Calu3 (cell line): ENCODE data around the gene USP5. TPM values are rescaled to one million over a fixed set of nuclear protein-coding genes. Genes with fewer than 3 reads are reported as not detected.

Experiments used
- BruUV-seq: library from RNA; stranded (reverse); fragments of 400-500 nt; replicated peaks from 2 replicates; lab custom pipeline; 2021; lab: Mats Ljungman, UMichigan
- CTCF ChIA-PET: fragments of 300-600 bp; sonication (Branson Sonifier 250); formaldehyde crosslinking; loops from one replicate; lab custom pipeline; 2022; ENCODE audit warnings: antibody characterized with exemption; lab: Charles Lee
- DNase-seq: peaks from one replicate; pipeline ENCODE4 v3.0.0; 2022
- H3K27ac Mint-ChIP-seq: one replicate; pipeline ENCODE4 v1.8.0; 2022; ENCODE audit warnings: mixed read lengths; ENCODE audit not compliant: unreplicated experiment
- H3K27me3 Mint-ChIP-seq: one replicate; pipeline ENCODE4 v1.8.0; 2022; ENCODE audit warnings: mixed read lengths; ENCODE audit not compliant: unreplicated experiment
- H3K36me3 Mint-ChIP-seq: one replicate; pipeline ENCODE4 v1.8.0; 2022; ENCODE audit warnings: mild to moderate bottlenecking, moderate library complexity, mixed read lengths; ENCODE audit not compliant: insufficient read depth, unreplicated experiment
- H3K4me1 Mint-ChIP-seq: one replicate; pipeline ENCODE4 v1.8.0; 2022; ENCODE audit warnings: mild to moderate bottlenecking, low read depth, mixed read lengths; ENCODE audit not compliant: unreplicated experiment
- H3K4me3 Mint-ChIP-seq: one replicate; pipeline ENCODE4 v1.8.0; 2022; ENCODE audit warnings: mild to moderate bottlenecking, low read depth, moderate library complexity, mixed read lengths; ENCODE audit not compliant: unreplicated experiment
- H3K9me3 Mint-ChIP-seq: one replicate; pipeline ENCODE4 v1.8.0; 2022; ENCODE audit warnings: low read depth, mixed read lengths; ENCODE audit not compliant: unreplicated experiment
- intact Hi-C: fragments of 100-400 bp; cut with micrococcal nuclease; formaldehyde crosslinking; loops from one replicate; pipeline ENCODE4 v1.10.0; 2022; ENCODE audit not compliant: unreplicated experiment
- total RNA-seq: library from RNA; stranded (reverse); gene quantifications from 2 replicates; pipeline ENCODE4 v1.2.3, GENCODE V29; 2022
- TF ChIP-seq, protein P1 (sequence below): fragments of 200-600 bp; IDR thresholded peaks from one replicate; pipeline ENCODE4 v1.8.0; 2022; ENCODE audit warnings: antibody characterized with exemption; ENCODE audit not compliant: unreplicated experiment

The USP5 gene
- total RNA-seq, 1 experiment from 2014 or later: 128 TPM

DNA sequence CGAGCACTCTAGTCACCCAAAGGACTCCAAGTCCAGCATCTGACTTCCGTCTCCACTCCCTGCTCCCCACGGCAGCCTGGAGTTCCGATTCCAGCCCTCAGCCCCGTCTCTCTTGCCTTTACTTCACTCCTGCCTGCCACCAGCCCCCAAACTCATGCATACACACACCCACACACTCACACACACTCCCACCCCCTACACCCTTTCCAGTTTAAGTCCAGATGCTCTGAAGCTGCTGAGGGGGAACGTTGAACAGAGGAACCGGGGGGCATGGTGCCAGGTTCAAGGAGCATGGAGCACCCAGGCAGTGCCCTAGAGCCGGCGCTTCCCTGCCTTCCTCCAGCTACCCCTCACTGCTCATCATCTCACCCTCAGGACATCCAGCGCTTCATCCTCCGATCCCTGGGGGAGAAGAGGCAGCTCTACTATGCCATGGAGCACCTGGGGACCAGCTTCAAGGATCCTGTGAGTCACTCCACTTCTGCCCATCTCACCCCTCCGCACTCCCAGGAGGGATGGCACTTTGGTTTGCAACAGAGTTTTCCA, 20.4 kb upstream of the USP5 start:
- DNase-seq: no peak
- no peak overlapping the region for H3K4me3 Mint-ChIP-seq
- no TSS peak for BruUV-seq
- no peaks in the 10 kb centered on the region for H3K9me3 Mint-ChIP-seq
- H3K4me1 Mint-ChIP-seq: peaks cover 29% of the 10 kb centered on the region
- TF ChIP-seq, protein P1, sequence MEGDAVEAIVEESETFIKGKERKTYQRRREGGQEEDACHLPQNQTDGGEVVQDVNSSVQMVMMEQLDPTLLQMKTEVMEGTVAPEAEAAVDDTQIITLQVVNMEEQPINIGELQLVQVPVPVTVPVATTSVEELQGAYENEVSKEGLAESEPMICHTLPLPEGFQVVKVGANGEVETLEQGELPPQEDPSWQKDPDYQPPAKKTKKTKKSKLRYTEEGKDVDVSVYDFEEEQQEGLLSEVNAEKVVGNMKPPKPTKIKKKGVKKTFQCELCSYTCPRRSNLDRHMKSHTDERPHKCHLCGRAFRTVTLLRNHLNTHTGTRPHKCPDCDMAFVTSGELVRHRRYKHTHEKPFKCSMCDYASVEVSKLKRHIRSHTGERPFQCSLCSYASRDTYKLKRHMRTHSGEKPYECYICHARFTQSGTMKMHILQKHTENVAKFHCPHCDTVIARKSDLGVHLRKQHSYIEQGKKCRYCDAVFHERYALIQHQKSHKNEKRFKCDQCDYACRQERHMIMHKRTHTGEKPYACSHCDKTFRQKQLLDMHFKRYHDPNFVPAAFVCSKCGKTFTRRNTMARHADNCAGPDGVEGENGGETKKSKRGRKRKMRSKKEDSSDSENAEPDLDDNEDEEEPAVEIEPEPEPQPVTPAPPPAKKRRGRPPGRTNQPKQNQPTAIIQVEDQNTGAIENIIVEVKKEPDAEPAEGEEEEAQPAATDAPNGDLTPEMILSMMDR: no peak
- CTCF ChIA-PET: interaction anchor here (1.2 to 1.6 kb wide), 3 partner anchors 10 to 20 kb away, joined by 3 to 6 read pairs (median 5); partner anchors contain the start of genes CDCA3, GPR162 and USP5
- H3K27me3 Mint-ChIP-seq: peaks cover 88% of the 10 kb centered on the region
- intact Hi-C loops: no loop called here
- peaks cover 16% of the 10 kb centered on the region for H3K36me3 Mint-ChIP-seq
- H3K27ac Mint-ChIP-seq: no peak overlapping the region

DNA sequence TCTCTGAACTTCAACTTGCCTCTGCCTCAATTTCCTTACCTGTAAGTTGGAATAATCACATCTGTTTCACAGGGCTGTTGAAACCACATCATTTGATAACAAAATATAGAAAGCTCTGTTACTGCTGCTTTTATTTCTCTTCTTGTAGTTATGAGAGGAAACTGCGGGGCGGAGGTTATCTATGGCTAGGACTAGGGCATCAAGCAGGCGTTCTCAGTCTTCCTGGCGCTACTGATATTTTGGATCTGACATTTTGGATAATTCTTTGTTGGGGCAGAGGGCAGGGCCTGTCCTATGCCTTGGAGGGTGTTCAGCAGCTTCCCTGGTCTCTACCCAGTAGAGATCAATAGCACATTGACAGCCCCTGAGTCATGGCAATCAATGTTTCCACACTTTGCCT, 19.8 kb upstream of the USP5 start:
- H3K27me3 Mint-ChIP-seq: peaks cover 88% of the 10 kb centered on the region
- H3K4me1 Mint-ChIP-seq: peaks cover 28% of the 10 kb centered on the region
- intact Hi-C loops: no loop called here
- no peak overlapping the region for H3K4me3 Mint-ChIP-seq
- H3K36me3 Mint-ChIP-seq: peaks cover 20% of the 10 kb centered on the region
- H3K9me3 Mint-ChIP-seq: no peaks in the 10 kb centered on the region
- TF ChIP-seq, protein P1: no peak
- BruUV-seq: no TSS peak
- no peak for DNase-seq
- no peak overlapping the region for H3K27ac Mint-ChIP-seq
- CTCF ChIA-PET: interaction anchor here (1.6 kb wide), 1 partner anchor 20 kb away, joined by 6 read pairs; the partner anchor contains the start of genes CDCA3 and USP5

DNA sequence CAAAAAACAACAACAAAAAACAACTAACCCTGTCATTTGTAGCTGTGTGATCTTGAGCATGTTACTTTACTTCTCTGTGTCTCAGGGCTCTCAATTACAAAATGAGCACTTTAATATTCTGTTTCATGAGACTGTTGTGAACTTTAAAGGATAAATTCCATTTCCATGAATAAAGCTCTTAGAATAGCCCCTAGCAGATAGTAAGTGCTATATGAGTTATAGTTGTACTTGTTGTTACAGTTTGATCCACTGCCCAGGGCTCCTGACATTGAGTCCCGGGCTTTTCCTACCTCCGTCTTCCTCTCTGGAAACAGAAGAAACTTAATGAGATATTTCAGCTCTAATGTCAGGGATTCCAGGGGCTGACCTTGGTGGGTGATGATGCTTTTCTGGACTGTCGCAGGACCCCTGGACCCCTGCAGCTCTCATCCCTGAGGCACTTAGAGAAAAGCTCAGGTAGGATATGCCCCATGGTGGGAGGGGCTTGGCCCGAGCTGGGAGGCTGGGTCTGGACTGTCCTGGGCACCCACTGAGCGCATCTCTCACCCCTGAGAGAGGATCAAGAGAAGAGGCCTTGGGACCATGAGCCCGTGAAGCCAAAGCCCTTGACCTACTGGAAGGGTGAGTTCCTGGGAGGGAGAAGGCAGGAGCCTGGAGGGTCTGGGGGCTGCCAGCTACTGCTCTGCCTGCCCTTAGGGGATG, 18.6 kb upstream of the USP5 start:
- CTCF ChIA-PET: interaction anchor here (0.6 to 1.3 kb wide), 3 partner anchors 34 to 124 kb away, joined by 3 to 5 read pairs (median 4); partner anchors contain the start of genes SPSB2 and TPI1
- TF ChIP-seq, protein P1: no peak

DNA sequence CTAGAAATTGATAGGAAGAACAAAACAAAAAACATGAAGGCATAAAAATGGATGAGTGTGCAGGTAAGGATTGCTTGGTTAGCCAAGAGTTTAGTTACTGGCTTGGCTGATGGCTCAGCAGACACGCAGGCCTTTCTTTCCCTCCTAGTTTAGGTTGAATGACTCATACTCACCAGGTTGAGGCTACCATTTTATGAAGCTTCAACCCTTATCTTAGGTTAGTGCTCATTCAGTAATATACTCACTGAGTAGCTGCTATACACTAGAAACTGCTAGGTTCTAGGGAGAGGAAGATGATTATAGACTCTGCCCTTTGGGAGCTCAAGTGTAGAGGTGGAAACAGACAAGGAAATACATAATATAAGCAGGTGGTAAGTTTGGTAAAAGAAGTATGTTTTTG, 17.7 kb upstream of the USP5 start:
- Mint-ChIP-seq H3K27ac (no peak overlapping the region), H3K4me1 (peaks cover 20% of the 10 kb centered on the region), H3K36me3 (peaks cover 8% of the 10 kb centered on the region), H3K4me3 (no peak overlapping the region), H3K27me3 (peaks cover 87% of the 10 kb centered on the region), H3K9me3 (no peaks in the 10 kb centered on the region)
- DNase-seq: no peak
- BruUV-seq: no TSS peak
- TF ChIP-seq, protein P1: no peak
- CTCF ChIA-PET: interaction anchor here (0.5 to 2.1 kb wide), 4 partner anchors 9 to 68 kb away, joined by 4 to 11 read pairs (median 8); partner anchors contain the start of genes CDCA3, PTMS and USP5
- intact Hi-C loops: loop anchor here (2.0 kb wide), 1 partner anchor 81 kb away; the partner anchor contains the start of gene MLF2

More for the DNA sequence above, 18.6 kb upstream of the USP5 start:
- no peak overlapping the region for H3K27ac Mint-ChIP-seq
- H3K4me1 Mint-ChIP-seq: peaks cover 20% of the 10 kb centered on the region
- peaks cover 87% of the 10 kb centered on the region for H3K27me3 Mint-ChIP-seq
- no peak for DNase-seq
- intact Hi-C loops: no loop called here
- H3K9me3 Mint-ChIP-seq: no peaks in the 10 kb centered on the region
- no peak overlapping the region for H3K4me3 Mint-ChIP-seq
- peaks cover 14% of the 10 kb centered on the region for H3K36me3 Mint-ChIP-seq
- no TSS peak for BruUV-seq
